ENCODE data around the gene MPP2. TPM values are rescaled to one million over a fixed set of nuclear protein-coding genes. Genes with fewer than 3 reads are reported as not detected.
A peak's percentile ranks its signal among the peaks of the same experiment; 100 is the strongest.

The MPP2 gene
- total RNA-seq, 6 experiments from 2014 or later, result 0.62 to 1.3 (median 1.0) TPM

DNA sequence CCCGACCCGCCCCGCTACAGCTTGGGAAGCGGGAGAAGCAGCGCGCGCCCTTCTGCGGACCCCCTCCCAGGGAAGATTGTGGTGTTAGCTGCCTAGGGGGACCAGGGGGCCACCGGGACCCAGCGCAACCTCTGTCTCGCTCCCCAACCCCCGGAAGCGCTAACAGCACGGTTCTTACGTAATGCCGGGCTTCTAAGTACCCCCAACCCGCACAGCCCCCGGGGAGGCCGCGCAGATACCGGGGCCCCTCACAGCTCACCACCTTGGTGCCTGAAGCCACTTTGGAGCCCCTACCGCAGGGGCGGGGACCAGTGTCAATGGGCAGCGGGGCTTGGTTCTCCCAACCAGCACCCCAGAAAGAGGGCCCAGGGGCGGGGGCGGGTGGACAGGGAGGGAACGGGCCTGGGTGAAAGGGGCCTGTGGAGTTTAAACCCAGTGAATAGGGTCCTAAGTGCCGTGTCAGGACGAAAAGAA lies 348 bp downstream of the MPP2 start:
- Mint-ChIP-seq H3K27ac (no peak overlapping the region), H3K27me3 (ENCODE audit: insufficient read depth) (peaks cover 26% of the 10 kb centered on the region), H3K36me3 (ENCODE audit: low read depth) (no peaks in the 10 kb centered on the region), H3K4me1 (ENCODE audit: low read depth) (peaks cover 17% of the 10 kb centered on the region), H3K9me3 (no peaks in the 10 kb centered on the region), H3K4me3 (peak overlapping the region; percentile 72)
- no peak for TF ChIP-seq CTCF (IDR thresholded peaks at IDR 0.05)
- DNase-seq, result no peak

GRCh38 chr17:43905985-43906852 lies 1.1 kb downstream of the MPP2 start:
- Mint-ChIP-seq H3K4me1 (ENCODE audit: low read depth) (peaks cover 19% of the 10 kb centered on the region), H3K36me3 (ENCODE audit: low read depth) (no peaks in the 10 kb centered on the region), H3K4me3 (peak overlapping the region; percentile 72), H3K27me3 (ENCODE audit: insufficient read depth) (peaks cover 34% of the 10 kb centered on the region), H3K27ac (no peak overlapping the region), H3K9me3 (no peaks in the 10 kb centered on the region)
- no peak for TF ChIP-seq CTCF (IDR thresholded peaks at IDR 0.05)
- no peak for DNase-seq

GRCh38 chr17:43905400-43905984 lies 1.8 kb downstream of the MPP2 start:
- Mint-ChIP-seq H3K27me3 (ENCODE audit: insufficient read depth) (peaks cover 40% of the 10 kb centered on the region), H3K36me3 (ENCODE audit: low read depth) (no peaks in the 10 kb centered on the region), H3K4me1 (ENCODE audit: low read depth) (peaks cover 27% of the 10 kb centered on the region), H3K4me3 (no peak overlapping the region), H3K9me3 (no peaks in the 10 kb centered on the region), H3K27ac (no peak overlapping the region)
- TF ChIP-seq CTCF (IDR thresholded peaks at IDR 0.05), result no peak
- DNase-seq, result no peak

DNA sequence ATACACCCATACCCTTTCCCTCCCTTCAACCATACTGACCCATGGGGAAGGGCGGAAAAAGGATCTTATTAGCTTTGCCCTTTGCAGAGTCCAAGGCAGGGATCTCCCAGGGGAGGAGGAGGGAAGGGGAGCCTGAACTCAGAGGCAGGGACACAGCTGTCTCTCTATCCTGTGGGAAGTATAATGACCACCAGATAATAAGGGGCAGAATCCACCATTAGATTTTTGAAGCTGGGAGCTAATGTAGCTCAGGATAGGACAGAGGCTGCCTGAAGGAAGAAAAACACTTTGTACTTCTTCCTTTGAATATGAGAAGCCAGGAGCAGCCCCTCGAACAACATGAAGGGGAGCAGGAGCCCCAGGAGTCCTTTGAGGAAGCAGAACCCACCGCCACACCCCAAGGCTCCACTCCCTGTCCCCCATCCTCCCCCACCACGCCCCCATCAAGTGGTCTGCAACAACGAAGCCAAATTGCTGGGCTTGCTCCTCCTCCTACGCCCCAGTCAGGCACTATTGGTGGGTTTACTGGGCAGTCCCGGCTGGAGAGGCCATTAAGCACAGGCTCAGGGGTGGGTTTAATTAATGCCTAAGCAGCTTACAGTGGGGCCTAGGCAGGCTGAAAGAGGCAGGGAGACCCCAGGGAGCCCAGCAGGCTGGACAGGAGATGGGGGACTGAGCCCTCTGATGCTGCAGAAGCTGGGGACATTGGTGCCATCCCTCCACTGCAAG lies 5.3 kb downstream of the MPP2 start:
- DNase-seq, result no peak
- TF ChIP-seq CTCF (IDR thresholded peaks at IDR 0.05), result no peak
- no peaks in the 10 kb centered on the region for H3K9me3 Mint-ChIP-seq
- peaks cover 43% of the 10 kb centered on the region for H3K27me3 Mint-ChIP-seq (ENCODE audit: insufficient read depth)
- no peak overlapping the region for H3K4me3 Mint-ChIP-seq
- H3K27ac Mint-ChIP-seq, result peak overlapping the region; percentile 7; the same call in 1 of the 2 replicates
- peaks cover 18% of the 10 kb centered on the region for H3K4me1 Mint-ChIP-seq (ENCODE audit: low read depth)
- H3K36me3 Mint-ChIP-seq (ENCODE audit: low read depth), result no peaks in the 10 kb centered on the region

DNA sequence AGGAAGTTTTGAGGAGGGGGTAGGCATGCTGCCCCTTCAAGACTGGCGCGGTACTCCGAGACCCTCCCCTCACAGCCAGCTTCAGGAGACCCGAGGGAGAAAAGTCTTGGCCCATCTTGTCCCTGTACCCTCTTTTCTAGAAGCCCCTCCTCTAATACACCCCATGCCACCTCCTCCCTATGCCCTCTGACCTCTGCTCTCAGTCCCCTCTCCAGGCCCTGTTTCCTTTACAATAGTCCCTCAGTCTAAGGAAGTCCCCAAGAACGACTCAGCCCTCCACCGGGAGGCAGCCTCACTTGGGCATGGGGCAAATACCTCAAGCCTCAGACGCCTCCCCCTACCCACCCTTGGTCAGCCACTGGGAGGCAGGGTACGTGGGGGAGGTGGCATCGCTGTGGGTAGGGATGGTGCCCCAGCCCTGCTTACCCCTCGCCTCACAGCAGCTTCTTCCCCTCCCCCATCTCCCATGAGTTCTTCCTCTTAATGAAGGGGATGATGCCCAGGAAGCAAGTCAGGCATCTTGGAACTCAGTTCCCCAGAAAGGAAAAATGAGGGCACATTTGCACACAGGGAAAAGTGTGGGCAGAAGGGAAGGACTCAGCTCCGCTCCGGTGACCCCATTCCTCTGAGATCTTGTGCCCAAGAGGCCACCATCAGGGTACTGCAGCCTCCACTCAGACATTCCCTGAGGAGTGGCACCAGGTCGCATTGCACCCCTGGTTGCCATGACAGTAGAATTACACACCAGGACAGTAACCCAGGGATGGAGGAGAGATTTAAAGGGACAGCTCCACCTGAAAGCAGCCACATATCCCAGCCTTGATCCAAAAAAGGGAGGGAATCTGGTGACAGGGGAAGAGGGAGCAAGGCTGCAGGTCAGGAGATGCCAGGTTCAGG lies 6.2 kb downstream of the MPP2 start:
- H3K4me1 Mint-ChIP-seq (ENCODE audit: low read depth), result peaks cover 12% of the 10 kb centered on the region
- no peaks in the 10 kb centered on the region for H3K9me3 Mint-ChIP-seq
- H3K27me3 Mint-ChIP-seq (ENCODE audit: insufficient read depth), result peaks cover 45% of the 10 kb centered on the region
- DNase-seq, result no peak
- no peaks in the 10 kb centered on the region for H3K36me3 Mint-ChIP-seq (ENCODE audit: low read depth)
- H3K27ac Mint-ChIP-seq, result no peak overlapping the region
- no peak for TF ChIP-seq CTCF (IDR thresholded peaks at IDR 0.05)
- peak overlapping the region; percentile 76 for H3K4me3 Mint-ChIP-seq

Measured in HFFc6 (cell line).